Kidney (tissue), 14 donors: ENCODE results near the gene ULBP2. TPM values are rescaled to one million over a fixed set of nuclear protein-coding genes. Genes with fewer than 3 reads are reported as not detected.

Source experiments
- DNase-seq, 5 donors: peaks; one replicate each; pipeline ENCODE4 v3.0.0-alpha.2; 2013 to 2020
- FAIRE-seq: peaks from 2 replicates; lab custom pipeline; 2012; peaks lifted over from hg19 to GRCh38; lab: Jason Lieb, UNC
- H3K27ac ChIP-seq, 2 donors: one replicate each; pipeline ENCODE4 v1.7.0; 2013; ENCODE audit warnings: low read depth in 2 of 2, low read length in 2 of 2, inconsistent platforms in 1 of 2
- H3K27me3 ChIP-seq: one replicate; pipeline ENCODE4 v1.7.1; 2013; ENCODE audit warnings: low read length, inconsistent platforms; ENCODE audit not compliant: control insufficient read depth, insufficient read depth
- H3K36me3 ChIP-seq, 3 donors: one replicate each; pipeline versions ENCODE4 v1.7.0 to v1.7.1; 2013; ENCODE audit warnings: low read length in 3 of 3, control low read depth in 1 of 3, inconsistent platforms in 1 of 3; ENCODE audit not compliant: insufficient read depth in 3 of 3, control insufficient read depth in 2 of 3
- H3K4me1 ChIP-seq, 3 donors: one replicate each; pipeline versions ENCODE4 v1.7.0 to v1.7.1; 2013; ENCODE audit warnings: low read length in 3 of 3, inconsistent platforms in 1 of 3, low read depth in 1 of 3; ENCODE audit not compliant: control insufficient read depth in 2 of 3, insufficient read depth in 2 of 3
- H3K4me3 ChIP-seq, 3 donors: one replicate each; pipeline versions ENCODE4 v1.7.0 to v1.8.1; 2013; ENCODE audit warnings: low read length in 3 of 3, control low read depth in 1 of 3, inconsistent platforms in 1 of 3
- H3K9ac ChIP-seq, 3 donors: one replicate each; pipeline versions ENCODE4 v1.7.0 to v1.7.1; 2013; ENCODE audit warnings: low read length in 3 of 3, control low read depth in 1 of 3, inconsistent platforms in 1 of 3
- H3K9me3 ChIP-seq, 3 donors: one replicate each; pipeline versions ENCODE4 v1.7.0 to v1.7.1; 2013; ENCODE audit warnings: low read length in 3 of 3, control low read depth in 1 of 3, inconsistent platforms in 1 of 3; ENCODE audit not compliant: control insufficient read depth in 2 of 3, insufficient read depth in 1 of 3
- CTCF ChIP-seq: IDR thresholded peaks from 3 replicates; pipeline ENCODE4 v1.5.1; 2012; ENCODE audit warnings: mild to moderate bottlenecking, moderate library complexity, borderline replicate concordance; ENCODE audit not compliant: insufficient read depth; ENCODE audit errors: extremely low read depth
- intact Hi-C: fragments of 100-400 bp; cut with DNase I; formaldehyde crosslinking; loops from one replicate; pipeline ENCODE4 v1.11.1; 2022
- polyA plus RNA-seq: library from polyadenylated mRNA; stranded (reverse); fragments of 350-450 nt; fragmentation: Illumina TruSeq; extraction: RNeasy Lipid Tissue Mini Kit (QIAGEN cat#74804); gene quantifications from one replicate; pipeline ENCODE4 v1.2.3, GENCODE V29; 2014; ENCODE audit warnings: low read depth, low replicate concordance; ENCODE audit not compliant: insufficient read depth
- total RNA-seq: library from RNA; stranded (reverse); fragmentation: NEBNext Ultra II Directional; extraction: Animal tissue kit (Norgen Biotek cat#: 25700); gene quantifications from one replicate; pipeline ENCODE4 v1.2.1, GENCODE V29; 2021
- donor health status: control.
- donor health status: control.
- donor health status: control.
- donor health status: control.
- donor health status: control.
- donor health status: DM: yes; HTN: yes; CAD: no.
- donor health status: Normal renal cell carcinoma (clear cell type).

ULBP2 gene
- total and polyA plus RNA-seq, 2 donors from 2014 or later = 1.3 to 2.5 TPM

- intact Hi-C loops = no loop called here
- TF ChIP-seq CTCF = no peak
- DNase-seq = no peak
- Histone ChIP-seq H3K4me3 (no peak overlapping the region), H3K9ac (no peak overlapping the region), H3K36me3 (no peaks in the 10 kb centered on the region), H3K4me1 (peaks cover 0 to 12% (median 0%) of the 10 kb centered on the region in 3 donors), H3K27me3 (no peaks in the 10 kb centered on the region), H3K9me3 (no peaks in the 10 kb centered on the region), H3K27ac (no peak overlapping the region)
- no peak for FAIRE-seq
Observed at GRCh38 chr6:149896491-149896890, 45.3 kb upstream of the ULBP2 start.

- Histone ChIP-seq H3K4me1 (peaks cover 0 to 12% (median 0%) of the 10 kb centered on the region in 3 donors), H3K27ac (peak overlapping the region; percentile 29 to 54), H3K9me3 (no peaks in the 10 kb centered on the region), H3K36me3 (no peaks in the 10 kb centered on the region), H3K27me3 (no peaks in the 10 kb centered on the region), H3K4me3 (no peak overlapping the region), H3K9ac (no peak overlapping the region)
- DNase-seq = peak in 1 of 5 donors; percentile 87
- TF ChIP-seq CTCF = no peak
- intact Hi-C loops = no loop called here
- FAIRE-seq = no peak
Observed at GRCh38 chr6:149897015-149897697, 44.7 kb upstream of the ULBP2 start.

- Histone ChIP-seq H3K27me3 (no peaks in the 10 kb centered on the region), H3K36me3 (no peaks in the 10 kb centered on the region), H3K4me3 (no peak within 1 kb of the TSS), H3K27ac (peak within 1 kb of the TSS; percentile 29 to 54), H3K9ac (no peak within 1 kb of the TSS), H3K4me1 (peaks cover 0 to 12% (median 0%) of the 10 kb centered on the region in 3 donors), H3K9me3 (no peaks in the 10 kb centered on the region)
- DNase-seq (no peak), FAIRE-seq (no peak)
- no peak for TF ChIP-seq CTCF
- intact Hi-C loops = no loop called here
Observed at GRCh38 chr6:149897855-149898744, 43.7 kb upstream of the ULBP2 start, which contains the start of gene RAET1E. Gene RAET1E, minus strand, starts transcription at chr6:149898113. Its CDS starts 7,212 bp downstream, at chr6:149890901.
